ENCODE data around the gene OR10A6. TPM values are rescaled to one million over a fixed set of nuclear protein-coding genes. Genes with fewer than 3 reads are reported as not detected.

Gene OR10A6
- total and polyA plus RNA-seq, 2 donors (not counting 1 experiment from before 2014, with no cell fraction given) = not detected

GRCh38 chr11:7898666-7899283, 32.3 kb downstream of the OR10A6 start:
- POLR2A ChIA-PET = no interaction called here
- Mint-ChIP-seq H3K4me1 (no peaks in the 10 kb centered on the region), H3K27me3 (peaks cover 27% of the 10 kb centered on the region), H3K9me3 (ENCODE audit: insufficient read depth) (no peaks in the 10 kb centered on the region), H3K4me3 (no peak overlapping the region), H3K27ac (no peak overlapping the region)
- H3K27ac ChIP-seq (ENCODE audit: low read length in 2 of 2) = no peak overlapping the region
- ATAC-seq (ENCODE audit: low read depth) = no peak
- TF ChIP-seq CTCF (IDR thresholded peaks at IDR 0.05) (no peak), EZH2 (IDR thresholded peaks at IDR 0.05; ENCODE audit: borderline replicate concordance, insufficient read depth, low read depth, low read length, poor library complexity, severe bottlenecking) (no peak)
- no peak overlapping the region for H3K4me2 ChIP-seq (replicated peaks; ENCODE audit: low read depth, low read length, poor library complexity, severe bottlenecking)
- H3K9ac ChIP-seq (ENCODE audit: low read length) = no peak overlapping the region
- H3K4me1 ChIP-seq (ENCODE audit: control insufficient read depth in 2 of 2, insufficient read depth in 2 of 2, low read length in 2 of 2) = no peaks in the 10 kb centered on the region
- H3K27me3 ChIP-seq (replicated peaks in 1 of 4; ENCODE audit: control extremely low read depth in 1 of 4, control insufficient read depth in 3 of 4, insufficient read depth in 4 of 4, low read length in 3 of 4) = peaks cover 0 to 3% (median 0%) of the 10 kb centered on the region in 4 experiments
- H3K36me3 ChIP-seq (replicated peaks in 1 of 2; ENCODE audit: control extremely low read depth in 1 of 2, control insufficient read depth in 1 of 2, extremely low read depth in 1 of 2, insufficient read depth in 2 of 2, low read length in 1 of 2) = no peaks in the 10 kb centered on the region
- 94% methylated on average over 5 of the region's 5 CpGs for WGBS (ENCODE audit: insufficient coverage)
- no peak overlapping the region for H3K4me3 ChIP-seq (ENCODE audit: control extremely low read depth in 1 of 5, extremely low read depth in 1 of 5, insufficient read depth in 1 of 5, low read depth in 2 of 5, low read length in 4 of 5)
- H3K79me2 ChIP-seq (ENCODE audit: control insufficient read depth, insufficient read depth, low read length) = no peaks in the 10 kb centered on the region
- H3K9me3 ChIP-seq (ENCODE audit: control extremely low read depth in 1 of 3, control insufficient read depth in 2 of 3, insufficient read depth in 1 of 3, low read length in 2 of 3) = peaks cover 0 to 7% (median 0%) of the 10 kb centered on the region in 3 donors
- CTCF ChIA-PET = no interaction called here
- H4K20me1 ChIP-seq (ENCODE audit: control insufficient read depth, insufficient read depth, low read length, poor library complexity, severe bottlenecking) = no peaks in the 10 kb centered on the region
- DNase-seq = no peak
- intact Hi-C loops (cut with micrococcal nuclease) = loop anchor here (10.0 kb wide), 1 partner anchor 306 kb away; no protein-coding TSS in a partner anchor
- H2AFZ ChIP-seq (ENCODE audit: insufficient read depth, low read depth, low read length, poor library complexity, severe bottlenecking) = no peak overlapping the region

GRCh38 chr11:7896009-7896785, 34.9 kb downstream of the OR10A6 start:
- Mint-ChIP-seq H3K27ac (no peak overlapping the region), H3K4me1 (peaks cover 12% of the 10 kb centered on the region), H3K4me3 (no peak overlapping the region), H3K27me3 (peaks cover 8% of the 10 kb centered on the region), H3K9me3 (ENCODE audit: insufficient read depth) (no peaks in the 10 kb centered on the region)
- WGBS (ENCODE audit: insufficient coverage) = 73% methylated on average over 1 of the region's 1 CpG
- Histone ChIP-seq H3K9ac (ENCODE audit: low read length) (no peak overlapping the region), H2AFZ (ENCODE audit: insufficient read depth, low read depth, low read length, poor library complexity, severe bottlenecking) (no peak overlapping the region), H3K79me2 (ENCODE audit: control insufficient read depth, insufficient read depth, low read length) (no peaks in the 10 kb centered on the region), H3K4me1 (ENCODE audit: control insufficient read depth in 2 of 2, insufficient read depth in 2 of 2, low read length in 2 of 2) (peaks cover 9 to 11% of the 10 kb centered on the region in 2 donors), H3K27me3 (replicated peaks in 1 of 4; ENCODE audit: control extremely low read depth in 1 of 4, control insufficient read depth in 3 of 4, insufficient read depth in 4 of 4, low read length in 3 of 4) (no peaks in the 10 kb centered on the region), H4K20me1 (ENCODE audit: control insufficient read depth, insufficient read depth, low read length, poor library complexity, severe bottlenecking) (no peaks in the 10 kb centered on the region), H3K4me2 (replicated peaks; ENCODE audit: low read depth, low read length, poor library complexity, severe bottlenecking) (no peak overlapping the region), H3K36me3 (replicated peaks in 1 of 2; ENCODE audit: control extremely low read depth in 1 of 2, control insufficient read depth in 1 of 2, extremely low read depth in 1 of 2, insufficient read depth in 2 of 2, low read length in 1 of 2) (no peaks in the 10 kb centered on the region), H3K9me3 (ENCODE audit: control extremely low read depth in 1 of 3, control insufficient read depth in 2 of 3, insufficient read depth in 1 of 3, low read length in 2 of 3) (peaks cover 0 to 7% (median 0%) of the 10 kb centered on the region in 3 donors), H3K27ac (ENCODE audit: low read length in 2 of 2) (no peak overlapping the region), H3K4me3 (ENCODE audit: control extremely low read depth in 1 of 5, extremely low read depth in 1 of 5, insufficient read depth in 1 of 5, low read depth in 2 of 5, low read length in 4 of 5) (no peak overlapping the region)
- TF ChIP-seq CTCF (IDR thresholded peaks at IDR 0.05) (no peak), EZH2 (IDR thresholded peaks at IDR 0.05; ENCODE audit: borderline replicate concordance, insufficient read depth, low read depth, low read length, poor library complexity, severe bottlenecking) (no peak)
- ATAC-seq (ENCODE audit: low read depth) (no peak), DNase-seq (no peak)
- intact Hi-C loops (cut with micrococcal nuclease) = loop anchor here (10.0 kb wide), 1 partner anchor 309 kb away; no protein-coding TSS in a partner anchor
- CTCF ChIA-PET = no interaction called here
- POLR2A ChIA-PET = no interaction called here
